Stimulated activated CD8-positive, alpha-beta memory T cell treated with anti-CD3 and anti-CD28 coated beads, Interleukin-12 subunit alpha, Interleukin-12 subunit beta, amount 100 ng/mL, for 1 hour (primary cell): ENCODE data around the gene MTCL1.

Experiments used
- DNase-seq: peaks from one replicate; pipeline ENCODE4 v3.0.0-alpha.2; 2020; ENCODE audit warnings: low read depth

MTCL1 gene

DNA sequence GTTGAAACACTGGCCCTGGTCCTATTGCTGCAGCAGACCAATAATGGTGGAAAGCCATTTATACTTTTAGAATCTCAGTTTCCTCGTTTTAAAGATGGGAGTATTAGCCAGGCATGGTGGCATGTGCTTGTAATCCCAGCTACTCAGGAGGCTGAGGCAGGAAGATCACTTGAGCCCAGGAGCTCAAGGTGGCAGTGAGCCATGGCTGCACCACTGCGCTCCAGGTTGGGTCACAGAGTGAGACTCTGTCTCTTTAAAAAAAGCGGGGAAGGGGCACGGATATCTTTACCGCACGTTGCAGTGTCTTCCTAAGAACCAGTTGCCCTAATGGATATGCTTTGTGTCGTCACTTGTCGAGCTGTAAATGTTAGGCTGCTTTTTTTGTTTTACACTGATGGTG is 8.3 kb downstream of the MTCL1 start:
- DNase-seq = no peak

DNA sequence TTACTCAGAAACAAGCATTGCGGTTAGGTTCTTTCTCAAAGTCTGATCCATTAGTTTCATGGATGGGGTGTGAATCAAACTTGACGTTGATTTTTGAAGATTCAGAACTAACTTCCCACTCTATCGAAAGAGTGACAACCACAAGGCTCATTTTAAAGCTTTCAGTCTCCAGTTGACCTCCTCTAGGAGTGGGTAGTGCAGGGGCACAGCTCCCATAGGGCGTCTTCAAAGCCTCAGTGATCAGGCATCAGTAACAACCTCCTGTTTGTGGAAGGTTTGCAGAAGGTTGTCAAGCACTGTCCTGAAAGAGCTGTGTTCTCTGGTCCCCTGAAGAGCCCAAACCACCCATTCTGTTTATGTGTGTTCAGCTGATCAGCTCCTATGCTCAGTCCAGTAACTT is 10.2 kb downstream of the MTCL1 start:
- no peak for DNase-seq

DNA sequence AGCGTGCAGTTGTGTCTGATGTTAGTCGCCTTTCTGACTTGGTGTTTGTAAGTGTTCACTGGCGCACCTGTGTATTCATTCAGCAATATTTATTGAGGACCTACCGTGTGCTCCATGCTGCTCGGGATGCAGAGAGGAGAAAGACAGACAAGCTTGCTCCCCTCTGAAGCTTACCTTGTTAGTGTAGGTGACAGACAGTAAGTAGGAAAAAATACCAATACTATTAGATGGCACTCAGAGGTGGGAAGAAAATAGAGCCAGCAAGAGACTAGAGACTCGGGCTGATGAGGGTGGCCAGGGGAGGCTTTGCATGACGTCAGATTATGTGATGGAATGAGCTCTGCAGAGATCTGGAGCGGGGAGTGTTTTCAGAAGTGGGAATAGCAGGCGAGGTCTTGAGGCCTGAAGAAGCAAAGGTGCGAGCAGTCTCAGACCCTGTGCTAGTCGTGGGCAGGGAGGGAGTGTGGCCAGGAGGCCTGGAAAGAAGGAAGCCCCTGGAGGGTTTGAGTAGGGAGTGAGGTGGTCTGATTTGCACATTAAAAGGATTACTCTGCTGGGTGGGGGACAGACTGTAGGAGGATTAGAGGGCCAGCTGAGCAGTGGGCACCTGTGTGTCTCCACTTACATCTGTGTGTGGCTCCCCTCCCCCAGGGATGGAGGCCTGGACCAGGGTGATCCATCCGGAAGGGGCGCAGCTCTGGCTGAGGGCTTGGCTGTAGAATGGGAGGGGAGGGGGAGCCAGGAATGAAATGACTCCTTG is 11.8 kb downstream of the MTCL1 start:
- no peak for DNase-seq

DNA sequence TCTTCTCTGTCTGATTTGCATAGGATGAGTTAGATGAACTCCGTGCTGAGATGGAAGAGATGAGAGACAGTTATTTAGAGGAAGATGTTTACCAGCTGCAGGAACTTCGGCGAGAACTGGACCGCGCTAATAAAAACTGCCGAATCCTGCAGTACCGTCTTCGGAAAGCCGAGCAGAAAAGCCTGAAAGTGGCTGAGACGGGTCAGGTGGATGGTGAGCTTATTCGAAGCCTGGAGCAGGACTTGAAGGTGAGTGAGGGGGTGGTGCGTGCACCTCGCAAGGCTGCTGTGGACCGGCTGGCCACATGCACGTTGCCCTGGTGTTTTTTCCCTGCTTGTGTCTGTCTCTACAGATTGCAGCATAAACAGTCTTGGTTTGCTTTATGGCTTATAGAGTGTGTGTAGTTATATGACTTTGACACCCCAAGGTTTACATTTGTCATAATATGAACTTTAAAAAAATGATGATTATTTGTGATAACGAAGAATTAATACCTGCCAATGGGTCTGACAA is 13.1 kb downstream of the MTCL1 start:
- no peak for DNase-seq

DNA sequence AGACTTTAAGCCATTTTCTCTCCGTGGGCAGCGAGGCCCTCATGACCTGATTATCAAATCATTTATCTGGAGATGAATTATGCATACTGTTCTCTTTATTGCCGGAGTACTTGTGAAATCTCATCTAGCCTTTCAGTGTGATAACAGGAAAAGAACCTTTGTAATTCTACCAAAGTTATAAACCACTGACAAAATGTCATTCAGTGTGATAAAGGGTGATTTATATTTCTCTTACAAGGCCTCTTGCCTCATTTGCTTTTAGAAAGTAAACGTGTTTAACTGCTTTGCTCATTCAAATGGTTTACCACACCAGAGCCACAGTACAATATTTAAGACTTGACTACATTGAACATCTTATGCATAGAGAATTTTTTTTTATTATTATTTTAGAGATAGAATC is 13.8 kb downstream of the MTCL1 start:
- no peak for DNase-seq

DNA sequence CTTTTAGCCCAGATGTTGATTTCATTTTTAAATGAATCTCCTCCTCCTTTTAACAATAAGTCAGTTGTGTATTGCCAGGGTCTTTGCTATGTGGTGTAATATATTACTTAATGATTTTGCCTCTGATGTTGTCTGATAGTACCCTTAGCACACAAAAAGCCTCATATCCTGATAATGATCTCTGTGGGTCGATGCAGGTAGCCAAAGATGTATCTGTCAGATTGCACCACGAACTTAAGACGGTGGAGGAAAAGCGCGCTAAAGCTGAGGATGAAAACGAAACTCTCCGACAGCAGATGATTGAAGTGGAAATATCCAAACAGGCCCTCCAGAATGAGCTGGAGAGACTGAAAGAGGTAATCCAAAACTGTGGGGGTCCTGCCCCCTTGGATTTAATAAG is 14.8 kb downstream of the MTCL1 start:
- no peak for DNase-seq

DNA sequence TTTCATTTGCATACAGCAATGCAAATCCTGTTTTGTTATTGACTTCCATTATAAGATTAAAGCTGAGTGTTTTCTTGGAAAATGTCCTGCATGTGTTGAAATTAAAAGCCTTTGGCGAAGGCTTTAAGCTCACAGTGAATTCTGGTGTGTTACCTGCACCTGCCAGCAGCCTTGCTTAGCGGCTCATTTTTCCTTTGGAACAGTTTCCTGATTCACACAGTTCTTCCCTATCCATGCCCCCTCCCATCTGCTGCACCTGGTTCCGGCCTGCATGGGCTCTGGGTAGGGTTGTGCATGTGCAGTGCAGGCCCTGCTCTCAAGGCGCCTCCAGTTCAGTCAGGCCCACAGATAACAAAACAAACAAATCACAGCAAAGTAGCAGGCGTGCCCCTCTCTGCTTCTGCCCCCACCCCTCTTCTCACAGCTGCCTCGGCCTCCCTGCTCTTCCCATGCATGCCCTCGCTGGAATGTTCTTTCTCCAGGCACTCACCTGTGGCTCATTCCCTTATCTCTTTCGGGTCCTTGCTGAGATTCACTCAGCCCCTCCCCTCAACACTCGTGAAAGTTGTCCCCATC is 15.8 kb downstream of the MTCL1 start:
- DNase-seq = no peak

DNA sequence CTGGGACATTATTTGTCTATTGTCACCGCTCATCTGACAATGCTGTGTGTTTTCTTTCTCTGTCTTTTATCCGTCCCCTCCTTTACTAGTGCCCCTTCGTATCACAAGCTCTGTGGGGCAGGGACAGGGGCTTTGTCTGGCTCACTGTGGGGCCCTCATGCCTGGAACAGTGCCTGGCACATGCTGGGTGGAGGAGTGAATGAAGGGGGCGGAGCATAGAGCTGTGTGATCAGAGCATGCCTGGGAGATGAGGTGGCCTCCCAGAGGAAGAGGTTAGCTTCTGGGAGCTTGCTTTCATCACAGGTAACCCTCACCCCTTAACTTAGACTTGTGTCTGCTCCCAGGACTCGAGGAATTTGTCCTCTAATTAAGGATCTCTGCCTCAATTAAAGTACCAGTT is 16.4 kb downstream of the MTCL1 start:
- DNase-seq = no peak

DNA sequence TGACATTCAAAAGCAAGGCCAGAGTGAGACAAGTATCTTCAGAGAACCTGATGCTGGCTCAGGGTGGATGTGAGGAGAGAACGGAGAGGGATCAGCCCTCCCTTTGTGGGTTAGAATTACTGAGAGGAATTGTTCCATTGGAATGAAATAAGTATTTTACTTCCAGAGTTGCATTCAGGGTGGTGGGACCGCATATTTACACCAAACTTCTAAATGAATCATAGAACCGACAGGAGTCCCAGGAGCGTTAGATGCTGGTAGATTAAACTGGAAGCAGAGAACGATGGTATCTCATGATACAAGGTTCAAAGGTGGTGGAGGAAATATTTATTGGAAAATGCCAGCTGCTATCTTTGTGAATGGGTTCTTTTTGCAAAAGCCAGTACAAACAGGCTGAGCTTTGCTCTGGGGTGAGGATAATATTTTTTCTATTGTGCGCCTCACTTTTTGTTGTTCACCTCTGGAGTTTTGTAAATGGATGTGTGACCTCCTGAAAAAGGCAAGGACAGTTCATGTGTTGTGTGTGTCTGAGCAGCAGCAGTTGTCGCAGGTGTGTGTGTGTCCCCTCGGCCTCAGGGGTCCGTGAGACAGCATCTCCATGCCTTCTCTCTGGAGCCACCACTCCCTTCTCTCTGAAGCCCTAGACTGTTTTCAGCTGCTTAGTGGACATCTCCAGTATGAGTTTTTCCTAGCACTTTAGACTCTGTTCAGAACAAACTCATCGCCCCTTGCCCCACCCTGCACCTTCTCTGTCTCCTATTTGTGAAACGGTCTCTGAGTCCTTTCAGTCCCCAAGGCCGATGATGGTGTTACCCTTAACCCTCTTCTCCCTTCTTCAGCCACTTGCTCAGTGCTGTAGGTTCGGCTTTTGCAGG is 17.8 kb downstream of the MTCL1 start:
- no peak for DNase-seq

DNA sequence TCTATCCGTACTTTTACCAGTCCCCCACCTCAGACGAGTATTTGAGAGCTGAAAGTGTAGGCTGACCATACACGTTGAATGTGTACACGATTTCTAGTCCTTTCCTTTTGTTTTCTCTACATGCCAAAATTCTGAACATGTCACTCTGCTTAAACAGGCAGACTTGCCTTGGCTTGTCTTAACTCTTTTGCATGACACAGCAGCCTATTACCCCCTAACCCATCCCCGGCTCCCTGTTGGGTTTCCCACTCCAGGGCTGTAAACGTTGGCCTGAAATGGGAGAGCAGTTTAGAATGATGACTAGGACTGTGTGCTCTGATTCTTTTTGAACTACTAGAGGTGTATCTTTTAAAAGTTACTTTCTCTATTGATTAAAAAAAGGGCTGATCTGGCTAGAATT is 19.1 kb downstream of the MTCL1 start:
- DNase-seq = no peak

DNA sequence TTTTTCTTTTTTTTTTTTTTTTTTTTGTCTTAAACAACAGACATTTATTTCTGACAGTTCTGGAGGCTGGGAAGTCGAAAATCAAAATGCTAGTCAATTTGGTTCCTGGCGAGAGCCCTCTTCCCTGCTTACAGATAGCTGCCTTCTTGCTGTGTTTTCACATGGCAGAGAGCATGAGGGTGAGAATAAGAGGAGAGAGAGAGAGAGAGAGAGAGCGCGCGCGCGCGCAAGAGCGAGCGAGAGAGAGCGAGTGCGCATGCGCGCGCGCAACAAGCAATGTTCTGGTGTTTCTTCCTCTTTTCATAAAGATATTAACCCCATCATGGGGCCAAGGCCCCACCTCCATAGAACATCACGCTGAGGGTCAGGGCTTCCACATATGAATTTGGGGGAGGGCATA is 20.9 kb downstream of the MTCL1 start:
- DNase-seq = no peak

DNA sequence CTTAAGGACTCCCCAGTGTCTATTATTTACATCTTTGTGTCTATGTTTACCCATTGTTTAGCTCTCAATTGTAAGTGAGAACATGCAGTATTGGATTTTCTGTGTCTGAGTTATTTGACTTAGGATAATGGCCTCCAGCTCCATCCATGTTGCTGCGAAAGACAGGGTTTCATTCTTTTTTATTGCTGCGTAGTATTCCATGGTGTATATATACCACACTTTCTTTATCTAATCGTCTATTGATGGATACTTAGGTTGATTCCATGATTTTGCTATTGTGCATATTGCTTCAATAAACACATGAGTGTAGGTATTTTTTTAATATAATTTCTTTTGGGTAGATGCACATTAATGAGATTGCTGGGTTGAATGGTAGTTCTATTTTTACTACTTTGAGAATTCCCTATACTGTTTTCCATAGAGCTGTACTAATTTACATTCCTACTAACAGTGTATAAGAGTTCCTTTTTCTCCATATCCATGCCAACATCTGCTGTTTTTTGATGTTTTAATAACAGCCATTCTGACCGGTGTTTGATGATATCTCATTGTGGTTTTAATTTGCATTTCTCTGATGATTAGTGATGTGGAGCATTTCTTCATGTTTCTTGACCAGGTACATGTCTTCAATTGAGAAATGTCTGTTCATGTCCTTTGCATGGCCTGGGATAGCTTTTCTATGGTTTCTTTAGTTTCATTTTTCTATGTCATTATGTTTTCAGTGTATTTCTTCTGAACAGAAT is 21.8 kb downstream of the MTCL1 start:
- no peak for DNase-seq

DNA sequence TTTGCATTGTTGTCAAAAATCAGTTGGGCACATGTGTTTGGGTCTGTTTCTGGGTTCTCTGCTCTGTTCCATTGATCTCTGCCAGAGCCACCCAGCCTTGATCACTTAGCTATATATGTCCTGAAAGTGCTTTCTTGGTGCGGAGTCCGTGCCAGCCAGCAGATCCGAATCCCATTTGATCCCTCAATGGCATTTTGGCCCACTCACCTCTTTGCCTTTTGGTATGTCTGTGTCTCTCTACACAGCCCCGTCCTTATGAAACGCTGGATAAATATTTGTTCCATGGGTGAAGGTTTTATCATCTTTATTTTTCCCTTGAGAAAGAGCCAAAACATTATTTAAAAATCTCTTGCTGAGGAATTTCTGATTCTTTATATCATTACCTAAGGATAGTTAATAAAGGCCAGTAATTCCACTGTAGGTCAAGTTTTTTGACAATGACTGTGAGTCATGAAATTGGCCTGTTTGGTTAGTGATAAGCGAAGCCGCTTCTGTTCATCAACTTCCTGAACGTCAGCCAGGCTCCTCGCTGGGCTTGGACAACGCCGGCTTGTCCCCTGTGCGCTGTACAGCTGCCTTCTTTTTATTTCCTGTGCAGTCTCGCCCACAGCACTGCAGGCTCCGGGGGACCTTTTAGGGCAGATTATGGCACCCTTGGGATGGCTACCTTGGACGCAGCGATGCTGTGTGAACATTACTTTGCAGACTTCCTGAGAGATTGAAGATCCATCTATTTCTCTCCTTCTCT is 24.9 kb downstream of the MTCL1 start:
- no peak for DNase-seq

DNA sequence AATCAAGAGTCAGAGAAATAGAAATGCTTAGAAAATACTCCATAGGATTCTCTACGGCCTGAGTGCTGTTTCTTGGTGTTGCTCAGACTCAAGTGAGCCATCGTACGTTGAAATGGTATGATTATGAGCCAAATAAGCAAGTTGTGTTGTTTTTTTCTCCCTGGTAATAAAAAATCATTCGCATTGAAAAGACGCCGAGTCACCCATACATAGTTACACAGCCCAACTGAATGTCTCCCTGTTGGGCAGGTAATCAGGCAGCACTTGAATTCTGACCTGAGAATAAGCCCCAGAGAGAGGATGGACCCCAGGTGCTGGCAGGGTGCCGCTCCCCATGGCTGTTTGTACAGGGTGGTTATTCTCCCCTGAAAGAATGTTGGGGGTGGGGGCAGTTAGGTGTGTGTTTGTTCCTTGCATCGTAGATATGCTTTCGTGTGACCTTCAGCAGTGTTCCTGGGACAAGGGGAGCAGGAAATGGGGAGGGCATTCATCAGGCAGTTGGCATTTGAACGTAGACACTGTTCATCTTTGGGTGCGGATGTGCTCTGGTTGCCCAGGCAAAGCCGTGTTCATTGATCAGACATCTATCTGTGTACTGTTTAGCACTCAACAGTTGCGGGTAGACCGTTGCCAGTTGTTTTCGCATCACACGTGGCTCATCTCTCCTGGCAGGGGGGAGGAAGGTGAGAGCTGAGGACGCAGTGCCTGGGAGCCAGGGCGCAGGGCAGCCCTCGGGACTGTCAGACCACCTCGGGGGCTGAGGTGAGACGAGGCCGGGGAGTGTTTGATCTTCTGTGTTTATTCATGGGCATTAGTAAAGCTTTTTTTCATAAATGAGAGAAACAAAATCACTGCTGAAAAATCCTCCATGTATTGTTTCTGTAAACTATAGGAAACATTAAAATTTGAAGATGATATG is 27.3 kb downstream of the MTCL1 start:
- DNase-seq = no peak

DNA sequence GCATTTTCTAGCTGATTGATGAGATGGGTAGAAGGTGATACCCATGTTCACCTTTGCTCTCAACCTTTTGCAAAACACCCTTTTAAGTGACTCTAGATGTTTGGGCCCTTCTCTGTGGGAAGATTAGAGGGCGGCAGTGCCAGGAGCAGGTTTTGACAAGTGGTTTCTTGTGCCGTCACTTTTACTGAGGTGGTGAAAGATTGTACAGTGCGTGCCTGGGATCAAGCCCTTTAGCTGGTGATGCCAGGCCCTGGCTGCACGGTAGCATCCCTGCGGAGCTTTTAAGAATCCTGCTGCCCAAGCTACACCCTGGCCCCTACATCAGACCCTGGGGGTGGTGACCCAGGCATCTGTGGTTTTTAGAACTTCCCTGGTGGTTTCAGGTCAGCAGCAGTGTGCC is 29.1 kb downstream of the MTCL1 start:
- no peak for DNase-seq

DNA sequence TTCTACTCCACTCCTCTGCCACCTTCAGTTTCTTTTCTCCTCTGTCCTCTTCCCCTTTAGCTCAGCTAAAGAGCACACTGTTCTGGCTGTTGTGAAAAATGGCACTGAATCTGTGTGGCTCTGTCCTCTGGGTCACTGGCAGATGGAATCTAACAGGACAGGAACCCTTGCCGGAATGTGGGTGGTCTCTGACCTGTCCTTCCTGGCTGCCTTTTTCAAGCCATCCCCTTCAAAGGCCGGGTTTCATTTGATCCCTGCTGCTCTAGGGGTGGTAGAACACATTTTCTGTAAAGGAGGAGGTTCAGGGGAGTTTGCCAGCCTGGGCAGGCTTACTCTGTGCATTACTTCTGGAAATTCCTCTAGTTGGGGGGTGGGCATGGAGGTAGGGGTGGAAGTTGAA is 29.9 kb downstream of the MTCL1 start:
- no peak for DNase-seq

DNA sequence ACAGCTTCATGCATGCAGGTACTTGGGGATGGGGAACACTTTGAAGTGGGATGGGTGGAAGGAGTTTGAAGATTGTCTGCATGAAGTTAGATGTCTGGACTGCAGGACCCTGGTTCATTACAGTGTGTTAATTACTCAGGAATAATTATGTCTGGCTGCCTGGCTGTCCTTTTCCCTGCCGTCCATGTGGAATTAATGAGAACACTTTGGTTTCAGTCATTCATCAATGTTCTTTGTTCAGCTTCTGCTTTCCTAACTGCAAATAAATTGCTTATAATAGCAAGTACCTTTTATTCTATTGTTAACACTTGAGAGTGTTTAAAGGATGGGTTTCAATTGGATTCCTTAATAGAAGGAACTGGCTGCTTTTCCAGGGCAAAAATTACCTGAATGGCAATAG is 35.8 kb downstream of the MTCL1 start:
- no peak for DNase-seq

DNA sequence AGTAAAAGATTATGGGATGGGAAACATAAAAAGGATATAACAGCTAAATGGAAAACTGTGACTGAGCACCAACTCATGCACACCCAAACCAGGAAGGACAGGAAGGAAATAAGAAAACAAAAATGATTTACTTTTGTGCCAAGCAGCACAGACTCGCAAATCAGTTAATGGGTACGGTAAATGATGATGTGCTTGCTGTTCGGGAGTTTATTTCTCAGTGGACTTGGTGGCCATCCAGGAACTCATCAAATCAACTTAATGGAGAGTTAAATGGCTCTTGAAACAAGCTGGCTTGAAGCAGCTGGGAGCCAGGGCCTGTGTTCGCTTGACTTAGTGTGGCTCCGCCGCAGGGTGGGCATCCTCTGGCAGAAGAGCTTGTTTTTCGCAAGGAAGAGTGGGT is 36.2 kb downstream of the MTCL1 start:
- no peak for DNase-seq

DNA sequence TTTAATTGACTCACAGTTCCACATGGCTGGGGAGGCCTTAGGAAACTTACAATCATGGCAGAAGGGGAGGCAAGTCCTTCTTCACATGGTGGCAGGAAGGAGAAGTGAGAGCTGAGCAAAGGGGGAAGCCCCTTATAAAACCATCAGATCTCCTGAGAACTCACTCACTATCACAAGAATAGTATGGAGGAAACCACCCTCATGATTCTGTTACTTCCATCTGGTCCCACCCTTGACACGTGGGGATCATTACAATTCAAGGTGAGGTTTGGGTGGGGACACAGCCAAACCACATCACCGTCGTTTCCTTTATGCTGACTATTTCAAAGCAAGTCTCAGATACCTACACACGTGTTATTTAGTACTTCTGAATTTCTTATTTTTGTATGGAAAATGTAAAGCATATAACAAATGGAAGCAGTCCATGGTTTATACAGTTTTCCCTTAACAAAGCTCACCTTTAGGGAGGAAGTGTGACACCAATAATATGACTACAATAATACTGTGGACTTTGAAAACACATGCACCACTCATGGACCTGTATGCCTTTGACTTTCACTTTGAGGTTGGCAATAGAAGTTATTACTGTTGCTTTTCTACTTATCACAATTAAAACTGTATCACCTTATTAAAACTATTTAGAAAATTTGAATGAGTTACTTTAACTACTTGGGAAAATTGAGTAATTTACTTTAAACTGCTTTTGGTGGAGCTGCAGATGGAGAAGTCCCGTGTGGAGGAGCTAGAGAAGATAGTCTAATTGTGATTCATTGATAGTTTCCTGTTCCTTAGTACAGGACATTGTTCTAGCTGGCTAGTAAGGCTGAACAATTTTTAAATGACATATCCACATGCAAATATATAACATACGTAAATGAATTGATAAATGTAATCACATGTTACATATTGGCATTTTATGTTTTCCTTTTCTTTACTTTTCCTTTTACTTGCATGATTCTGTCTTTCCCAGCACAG is 37.3 kb downstream of the MTCL1 start:
- DNase-seq = no peak
